Measurements from ENCODE around the gene CASZ1.

DNA sequence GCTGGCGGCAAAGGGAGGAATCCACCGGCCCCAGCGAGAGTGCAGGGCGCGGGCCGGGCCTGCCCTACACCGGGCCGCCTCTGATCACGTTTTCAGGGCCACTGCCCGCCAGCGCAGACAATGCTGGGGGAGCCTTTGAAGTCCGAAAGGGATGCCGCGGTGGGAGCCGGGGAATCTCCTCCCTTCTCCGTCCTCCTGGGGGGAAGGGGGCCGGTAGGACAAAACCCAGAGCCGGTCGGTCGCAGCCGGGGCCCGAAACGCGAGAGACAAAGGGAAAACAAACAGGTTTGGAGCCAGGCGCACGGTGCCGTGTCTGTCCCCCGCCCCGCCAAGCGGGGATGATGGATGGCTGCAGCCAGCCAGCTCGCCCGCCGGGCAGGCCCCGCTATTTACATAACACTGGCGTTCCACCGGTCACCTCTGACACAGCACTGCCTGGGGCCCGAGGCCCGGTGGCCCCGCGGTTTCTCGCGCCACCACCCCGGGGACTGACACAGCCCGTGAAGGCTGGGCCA, 92.0 kb downstream of the CASZ1 start:
- TF ChIP-seq POLR2AphosphoS5 (IDR thresholded peaks at IDR 0.05; ENCODE audit: low read depth, low read length) = no peak
- TF ChIP-seq POLR2A (IDR thresholded peaks at IDR 0.05; ENCODE audit: low read depth, low read length) = no peak
- no peak for TF ChIP-seq TAF1 (IDR thresholded peaks at IDR 0.05; ENCODE audit: borderline replicate concordance, low read depth, low read length)

Data from GM12892 (cell line).